HG02571 (cell line): Measurements from ENCODE around the gene FOSL1.
"Not testable (repeated sequence)": the region's sequence is repeated elsewhere in the genome, so short reads cannot be mapped to it uniquely, and the experiment has no call there.

ENCODE experiments used
- ATAC-seq: cut with Tn5 transposase; IDR thresholded peaks from one replicate; pipeline ENCODE4 v1.9.1; 2021; ENCODE audit warnings: mild to moderate bottlenecking, moderate library complexity; ENCODE audit not compliant: unreplicated experiment

Gene FOSL1

DNA sequence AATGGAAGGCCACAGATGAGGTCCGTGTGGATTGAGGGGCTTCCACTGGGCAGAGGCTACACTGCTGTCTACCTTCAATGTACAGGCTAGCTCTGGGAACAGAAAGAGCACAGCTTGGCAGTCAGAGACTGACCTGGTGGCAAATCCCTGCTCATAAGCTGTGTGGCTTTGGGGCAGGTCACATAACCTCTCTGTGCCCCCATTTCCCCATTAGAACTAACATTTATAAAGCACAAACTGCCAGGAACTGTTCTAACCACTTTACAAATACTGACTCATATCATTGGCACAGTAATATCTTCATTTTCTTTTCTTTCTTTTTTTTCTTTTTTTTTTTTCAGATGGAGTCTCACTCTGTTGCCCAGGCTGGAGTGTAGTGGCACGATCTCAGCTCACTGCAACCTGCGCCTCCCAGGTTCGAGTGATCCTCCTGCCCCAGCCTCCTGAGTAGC is 3.1 kb downstream of the FOSL1 start:
- ATAC-seq, result no peak

DNA sequence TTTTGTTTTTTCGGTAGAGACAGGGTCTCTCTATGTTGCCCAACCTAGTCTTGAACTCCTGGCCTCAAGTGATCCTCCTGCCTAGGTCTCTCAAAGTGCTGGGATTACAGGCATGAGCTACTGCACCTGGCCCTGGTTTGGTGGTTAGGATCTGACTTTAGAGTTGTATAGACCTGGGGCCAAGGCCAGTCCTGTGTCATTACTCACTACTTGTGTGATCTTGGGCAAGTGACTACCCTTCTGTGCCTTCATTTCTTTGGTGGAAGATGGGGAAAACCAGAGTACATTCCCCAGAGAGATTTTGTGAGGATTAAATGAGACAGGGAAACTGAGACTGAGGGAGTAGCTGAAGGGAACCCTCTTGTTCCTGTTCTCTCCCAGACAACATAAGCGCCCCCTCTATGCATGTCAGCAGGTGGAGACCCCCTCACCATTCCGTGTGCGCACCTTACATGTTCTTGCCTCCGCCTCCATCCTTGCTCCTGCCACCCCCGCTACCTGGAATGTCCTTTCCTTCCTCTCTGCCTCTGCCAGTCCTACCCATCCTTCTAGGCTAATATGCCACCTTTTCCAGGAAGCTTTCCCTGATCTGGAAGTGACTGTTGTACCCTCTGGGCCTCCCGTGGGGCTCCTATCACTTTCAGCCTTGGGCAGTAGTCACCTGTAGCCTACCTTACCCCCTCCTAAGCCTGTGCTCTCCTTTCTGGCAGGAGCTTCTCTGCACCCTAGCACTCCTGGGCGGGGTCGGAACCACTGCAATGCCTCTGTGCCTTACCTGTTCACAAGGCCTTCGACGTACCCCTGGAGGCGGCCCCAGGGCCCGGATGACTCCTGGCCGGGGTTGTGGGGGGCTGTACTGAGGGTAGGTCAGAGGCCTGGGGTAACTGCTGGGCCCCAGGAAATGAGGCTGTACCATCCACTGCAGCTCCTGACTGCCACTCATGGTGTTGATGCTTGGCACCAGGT is 3.9 kb downstream of the FOSL1 start:
- ATAC-seq, result no peak

DNA sequence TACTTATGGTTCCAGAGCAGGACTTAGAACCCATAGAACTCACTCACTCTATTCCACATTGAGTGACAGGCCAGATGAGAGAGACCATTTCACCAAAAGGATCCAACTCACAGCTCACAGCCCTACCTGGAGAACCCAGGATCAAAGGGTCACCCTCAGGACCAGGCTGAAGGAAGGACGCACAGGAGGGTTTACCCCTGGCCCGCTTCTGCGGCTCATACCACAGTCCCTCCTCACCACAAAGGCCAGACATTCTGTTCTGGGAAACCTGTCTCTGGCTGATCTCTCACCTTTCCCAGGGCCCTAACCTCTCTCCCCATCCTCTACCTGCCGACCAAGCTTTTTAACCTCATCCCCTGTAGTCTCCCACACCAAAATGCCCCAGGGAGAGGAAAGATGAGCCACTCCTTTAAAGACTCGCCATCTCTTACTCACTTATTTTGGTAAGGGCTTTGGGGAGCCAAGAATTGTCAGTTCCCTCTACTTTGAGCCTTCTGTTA is 4.7 kb downstream of the FOSL1 start:
- ATAC-seq, result no peak

GRCh38 chr11:65894034-65894591 is 6.1 kb downstream of the FOSL1 start:
- no peak for ATAC-seq

DNA sequence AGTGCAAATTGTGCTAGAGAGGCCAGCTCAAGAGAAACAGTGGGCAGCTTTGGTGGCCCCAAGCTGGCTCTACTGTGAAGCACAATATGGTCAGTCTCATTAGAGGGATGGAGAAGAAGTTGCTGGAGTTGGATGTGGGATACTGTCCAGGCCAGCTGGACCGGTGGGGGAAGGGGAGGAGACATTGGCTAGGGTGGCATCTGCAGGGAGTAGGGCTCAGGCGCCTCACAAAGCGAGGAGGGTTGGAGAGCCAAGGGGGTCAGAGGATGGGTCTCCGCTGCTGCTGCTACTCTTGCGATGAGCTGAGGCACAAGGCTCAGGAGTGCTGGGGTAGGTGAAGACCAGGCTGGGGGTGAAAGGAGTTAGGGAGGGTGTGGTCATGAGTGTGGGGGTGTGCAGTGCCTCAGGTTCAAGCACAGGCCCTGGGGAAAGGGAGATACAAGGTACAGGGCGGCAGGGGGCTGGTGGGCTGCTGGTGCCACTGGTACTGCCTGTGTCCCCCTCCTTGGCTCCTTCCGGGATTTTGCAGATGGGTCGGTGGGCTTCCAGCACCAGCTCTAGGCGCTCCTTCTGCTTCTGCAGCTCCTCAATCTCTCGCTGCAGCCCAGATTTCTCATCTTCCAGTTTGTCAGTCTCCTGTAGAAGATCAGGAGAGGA is 7.4 kb downstream of the FOSL1 start:
- ATAC-seq, result no peak

DNA sequence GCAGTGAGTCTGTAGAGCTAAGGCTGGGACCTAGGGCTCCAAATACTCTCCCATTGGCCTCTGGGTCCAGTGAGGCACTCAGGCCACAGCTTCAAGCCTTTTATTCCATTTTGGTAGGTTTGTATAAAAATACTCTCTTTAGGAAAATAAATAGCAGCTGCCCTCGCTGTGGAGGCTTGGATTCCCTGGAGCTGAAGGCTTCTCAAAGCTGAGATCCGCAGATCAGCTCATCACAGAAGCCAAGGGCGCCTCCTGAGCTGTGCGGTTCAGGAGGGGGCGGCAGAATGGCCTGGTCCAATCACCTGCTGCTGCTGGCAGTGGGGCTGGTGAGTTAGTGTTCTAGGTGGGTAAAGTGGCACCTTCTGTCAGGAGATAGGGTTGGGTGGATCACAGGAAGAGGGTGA is 8.0 kb downstream of the FOSL1 start:
- not testable (repeated sequence) for ATAC-seq

DNA sequence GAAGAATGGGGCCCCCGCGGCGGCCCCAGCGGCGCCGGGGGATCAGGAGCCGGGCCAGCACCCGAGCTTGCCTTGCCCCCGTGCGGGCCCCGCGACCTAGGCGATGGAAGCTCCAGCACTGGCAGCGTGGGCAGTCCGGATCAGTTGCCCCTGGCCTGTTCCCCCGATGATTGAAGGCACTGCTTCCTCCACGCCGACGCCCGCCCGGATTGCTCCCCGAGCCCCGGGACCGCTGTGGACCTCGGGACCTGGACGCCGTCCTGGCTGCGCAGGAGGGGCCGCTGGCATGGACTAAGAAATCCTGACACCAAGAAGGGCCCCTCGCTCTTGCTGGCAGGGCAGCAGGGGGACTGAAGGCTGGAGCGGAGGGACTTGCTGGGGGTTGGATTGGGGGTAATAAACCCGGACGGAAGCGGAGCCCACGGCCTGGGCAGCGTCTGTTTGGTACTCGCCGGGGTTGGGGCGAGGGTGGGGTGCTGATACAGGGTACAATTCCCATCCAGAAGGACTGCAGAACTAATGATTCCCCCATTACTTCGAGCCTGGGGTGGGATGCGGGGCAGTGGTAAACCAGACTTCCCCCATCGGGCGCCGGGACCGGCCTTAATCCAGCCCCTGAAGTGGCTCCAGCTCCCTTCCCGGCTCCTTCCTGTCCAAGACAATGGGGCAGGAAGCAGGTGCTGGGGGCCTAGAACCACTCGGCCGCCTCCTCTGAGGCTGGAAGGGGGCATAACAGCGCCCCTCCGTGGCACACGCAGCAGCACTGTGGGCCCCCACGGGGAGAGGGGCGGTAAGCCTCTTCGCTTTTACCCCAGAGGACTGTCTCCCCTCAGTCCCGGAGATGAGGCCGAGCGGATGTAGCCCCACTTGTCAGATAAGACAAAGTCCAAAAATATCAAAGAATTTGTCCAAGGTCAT is 8.7 kb downstream of the FOSL1 start:
- ATAC-seq, result no peak

- ATAC-seq, result peak; percentile 52
Measured at GRCh38 chr11:65890324-65891218, 9.6 kb downstream of the FOSL1 start, which contains the start of gene CCDC85B. Gene CCDC85B (plus strand): TSS chr11:65890673. CDS start chr11:65890784, 111 bp downstream.

DNA sequence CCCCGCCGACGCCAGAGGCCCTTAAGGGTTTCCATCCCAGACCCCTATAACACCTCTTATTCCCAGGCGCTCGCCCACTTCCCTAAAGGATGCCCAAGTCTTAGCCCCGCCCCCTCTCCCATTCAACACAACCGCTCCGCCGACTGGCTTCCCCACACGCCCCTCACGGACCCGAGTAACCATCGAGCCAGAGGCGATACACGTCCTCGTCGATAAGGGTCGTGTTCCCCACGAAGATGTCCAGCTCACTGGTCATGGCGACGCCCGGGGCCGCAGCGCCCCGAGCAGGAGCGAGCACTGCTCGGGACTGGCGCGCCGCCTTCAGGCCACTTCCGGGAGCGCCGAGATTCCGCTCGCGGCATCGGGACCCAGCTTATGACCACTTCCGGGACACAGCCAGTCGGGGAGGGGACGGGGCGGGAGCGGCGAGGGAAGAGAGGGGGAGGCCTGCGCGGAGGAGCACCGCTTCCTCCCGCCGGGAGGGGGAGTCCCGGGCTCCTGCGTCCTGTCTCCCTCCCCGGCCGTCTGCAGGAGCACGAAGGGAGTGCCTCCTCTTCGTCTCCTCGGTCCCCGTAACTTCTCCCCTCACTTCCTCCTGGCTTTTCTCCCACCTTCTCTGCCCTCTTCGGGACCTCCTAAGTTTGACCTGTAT is 11.9 kb downstream of the FOSL1 start, which contains the start of gene FIBP:
TSS of gene FIBP (minus strand) at position 309 of the 652 bp plus-strand sequence. CDS start at position 256, 53 bp downstream.
- ATAC-seq, result peak; percentile 40

- ATAC-seq, result no peak
Measured at GRCh38 chr11:65887723-65888162, 12.4 kb downstream of the FOSL1 start.

DNA sequence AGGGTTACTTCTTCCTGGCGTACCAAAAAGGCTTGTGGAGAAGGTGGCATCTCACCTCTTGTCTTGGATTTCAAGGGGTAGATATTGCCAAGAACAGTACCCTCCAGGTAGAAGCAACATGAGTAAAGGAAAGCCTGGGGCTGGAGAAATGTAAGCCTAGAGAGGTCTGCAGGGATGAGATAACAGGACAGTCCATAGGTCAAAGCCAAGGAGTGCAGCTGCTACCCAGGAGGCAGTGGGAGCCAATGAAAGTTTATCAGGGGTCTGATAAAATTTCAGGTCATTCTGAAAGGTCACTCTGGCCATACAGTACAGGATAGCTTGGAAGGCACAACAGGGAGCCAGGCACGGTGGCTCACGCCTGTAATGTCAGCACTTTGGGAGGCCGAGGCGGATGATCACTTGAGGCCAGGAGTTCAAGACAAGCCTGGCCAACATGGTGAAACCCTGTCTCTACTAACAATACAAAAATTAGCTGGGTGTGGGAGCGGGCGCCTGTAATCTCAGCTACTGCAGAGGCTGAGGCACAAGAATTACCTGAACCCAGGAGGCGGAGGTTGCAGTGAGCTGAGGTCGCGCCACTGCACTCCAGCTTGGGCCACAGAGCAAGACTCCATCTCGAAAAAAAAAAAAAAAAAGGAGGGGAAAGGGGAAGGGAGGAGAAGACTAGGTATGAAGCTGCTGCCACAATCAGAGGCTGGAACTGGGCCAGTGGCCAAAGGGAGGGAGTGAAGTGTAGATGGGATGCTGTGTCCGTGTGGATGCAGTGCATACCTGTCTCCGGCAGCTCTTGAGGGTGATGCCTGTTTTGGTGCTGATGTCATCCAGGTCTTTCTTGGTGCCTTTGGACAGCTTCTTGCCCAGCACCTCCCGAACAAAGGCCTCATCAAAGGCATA is 13.1 kb downstream of the FOSL1 start:
- no peak for ATAC-seq

- no peak for ATAC-seq
Measured at GRCh38 chr11:65885808-65886536, 14.2 kb downstream of the FOSL1 start.

DNA sequence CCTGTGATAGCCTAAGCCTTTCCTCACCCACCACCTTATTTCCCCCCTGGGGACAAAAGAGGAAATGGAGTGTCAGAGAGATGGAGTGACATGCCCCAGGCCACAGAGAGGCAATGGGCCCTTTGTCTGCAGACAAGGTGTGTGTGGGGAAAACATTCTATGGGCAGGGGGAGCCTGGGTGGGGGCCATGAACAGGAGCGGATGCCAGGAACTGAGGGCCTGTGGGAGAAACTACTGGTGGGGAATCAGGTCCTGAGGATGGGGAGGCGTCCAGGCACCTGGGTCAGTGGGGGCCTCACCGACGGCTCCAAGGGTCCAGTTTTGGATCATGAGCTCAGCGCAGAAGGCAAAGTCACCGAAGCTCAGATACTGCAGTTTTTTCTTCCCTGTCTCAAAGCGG is 15.0 kb downstream of the FOSL1 start:
- ATAC-seq, result no peak

- no peak for ATAC-seq
Measured at GRCh38 chr11:65884716-65885092, 15.5 kb downstream of the FOSL1 start.

DNA sequence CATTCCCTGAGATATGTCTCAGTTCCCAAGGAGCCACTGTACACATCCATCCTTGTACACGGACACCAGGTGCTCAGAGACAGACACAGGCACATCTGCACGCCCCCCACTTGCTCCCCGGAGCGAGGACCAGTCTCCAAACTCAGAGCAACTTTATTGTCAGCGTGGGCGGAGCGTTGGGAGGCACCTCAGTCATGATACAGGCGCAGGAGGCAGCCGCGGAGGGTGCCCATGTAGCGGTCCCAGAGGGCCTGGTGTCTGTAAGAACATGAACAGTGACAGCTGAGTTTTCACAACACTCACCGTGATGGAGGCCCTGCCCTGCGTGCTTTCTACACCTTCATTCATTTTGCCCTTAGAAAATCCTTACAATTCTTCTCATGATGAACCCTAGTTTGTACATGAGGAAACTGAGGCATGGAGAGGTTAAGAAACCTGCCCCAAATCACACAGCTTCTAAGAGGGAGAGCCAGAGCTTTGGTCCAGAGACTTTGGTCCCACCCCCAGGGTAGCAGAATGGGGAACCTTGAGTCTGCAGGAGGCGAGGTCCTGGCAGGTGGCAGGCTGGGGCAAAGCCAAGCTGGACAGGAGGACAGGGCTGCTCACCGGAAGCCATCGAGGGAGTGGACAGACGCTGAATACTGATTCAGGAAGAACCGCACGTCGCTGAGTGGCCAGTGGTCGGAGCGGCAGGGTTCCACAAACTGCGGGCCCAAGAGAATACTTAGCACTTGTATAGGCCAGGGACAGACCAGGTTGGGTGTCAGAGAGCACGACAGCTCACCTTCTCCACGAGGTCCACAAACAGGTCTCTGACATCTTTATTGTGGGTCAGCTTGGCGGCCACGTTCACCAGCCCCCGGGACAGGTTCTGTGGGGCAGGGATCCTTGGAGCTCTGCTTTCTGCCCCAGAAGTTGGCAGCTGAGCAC is 16.1 kb downstream of the FOSL1 start:
- ATAC-seq, result no peak
